ENCODE measurements around the gene MEIS1. TPM values are rescaled to one million over a fixed set of nuclear protein-coding genes. Genes with fewer than 3 reads are reported as not detected.
A peak's percentile ranks its signal among the peaks of the same experiment; 100 is the strongest.

The MEIS1 gene
- total RNA-seq, 1 experiment from 2014 or later, result 4.4 TPM

DNA sequence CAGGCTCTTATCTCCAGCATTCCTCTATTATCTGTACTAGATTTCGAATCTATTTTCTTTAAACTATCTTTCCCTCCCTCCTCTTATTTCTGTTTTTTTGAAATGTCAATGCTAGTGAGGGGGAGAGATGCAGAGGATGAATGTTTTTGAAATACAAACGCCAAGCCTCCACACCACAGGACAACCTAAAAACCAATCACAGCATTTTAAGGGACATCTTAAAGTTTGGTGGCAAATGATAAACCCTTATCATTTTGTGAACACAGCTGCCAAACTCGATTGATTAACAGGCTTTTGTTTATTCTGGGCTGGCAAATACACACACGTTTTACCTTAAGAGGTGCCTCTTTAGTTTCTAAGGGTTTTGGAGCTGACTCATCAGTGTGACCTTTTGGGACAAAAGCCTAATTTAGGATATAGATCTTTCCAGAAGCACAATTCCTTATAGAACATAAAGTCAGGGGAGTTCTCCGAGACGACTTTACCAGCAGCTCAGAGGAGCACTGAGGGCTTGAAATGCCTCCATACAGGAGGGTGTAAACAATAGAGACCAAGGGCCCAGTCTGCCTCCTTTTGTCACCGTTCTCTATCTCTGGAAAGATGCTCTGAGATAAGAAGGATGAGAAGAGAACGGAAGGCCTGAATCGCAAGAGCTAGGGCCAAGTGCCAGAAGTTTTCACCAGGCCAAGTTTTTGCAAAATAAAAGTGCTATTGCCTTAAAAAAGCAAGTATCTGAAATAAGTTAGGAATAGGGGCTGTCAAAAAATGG lies 4.2 kb upstream of the MEIS1 start:
- H3K4me3 Mint-ChIP-seq (ENCODE audit: unreplicated experiment), result no peak overlapping the region
- no peaks in the 10 kb centered on the region for H3K36me3 Mint-ChIP-seq (ENCODE audit: insufficient read depth, unreplicated experiment)
- no peaks in the 10 kb centered on the region for H3K9me3 Mint-ChIP-seq (ENCODE audit: unreplicated experiment)
- TF ChIP-seq, protein P1, sequence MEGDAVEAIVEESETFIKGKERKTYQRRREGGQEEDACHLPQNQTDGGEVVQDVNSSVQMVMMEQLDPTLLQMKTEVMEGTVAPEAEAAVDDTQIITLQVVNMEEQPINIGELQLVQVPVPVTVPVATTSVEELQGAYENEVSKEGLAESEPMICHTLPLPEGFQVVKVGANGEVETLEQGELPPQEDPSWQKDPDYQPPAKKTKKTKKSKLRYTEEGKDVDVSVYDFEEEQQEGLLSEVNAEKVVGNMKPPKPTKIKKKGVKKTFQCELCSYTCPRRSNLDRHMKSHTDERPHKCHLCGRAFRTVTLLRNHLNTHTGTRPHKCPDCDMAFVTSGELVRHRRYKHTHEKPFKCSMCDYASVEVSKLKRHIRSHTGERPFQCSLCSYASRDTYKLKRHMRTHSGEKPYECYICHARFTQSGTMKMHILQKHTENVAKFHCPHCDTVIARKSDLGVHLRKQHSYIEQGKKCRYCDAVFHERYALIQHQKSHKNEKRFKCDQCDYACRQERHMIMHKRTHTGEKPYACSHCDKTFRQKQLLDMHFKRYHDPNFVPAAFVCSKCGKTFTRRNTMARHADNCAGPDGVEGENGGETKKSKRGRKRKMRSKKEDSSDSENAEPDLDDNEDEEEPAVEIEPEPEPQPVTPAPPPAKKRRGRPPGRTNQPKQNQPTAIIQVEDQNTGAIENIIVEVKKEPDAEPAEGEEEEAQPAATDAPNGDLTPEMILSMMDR (IDR thresholded peaks at IDR 0.05; ENCODE audit: unreplicated experiment), result no peak
- BruUV-seq (replicated peaks), result no TSS peak
- peaks cover 5% of the 10 kb centered on the region for H3K27me3 Mint-ChIP-seq (ENCODE audit: insufficient read depth, unreplicated experiment)
- CTCF ChIA-PET, result interaction anchor here (0.5 to 1.8 kb wide), 7 partner anchors 410 to 792 kb away, joined by 3 to 8 read pairs (median 3); no protein-coding TSS in a partner anchor
- H3K27ac Mint-ChIP-seq (ENCODE audit: low read depth, unreplicated experiment), result no peak overlapping the region
- POLR2A ChIA-PET, result interaction anchor here (0.6 to 1.7 kb wide), 3 partner anchors 126 to 792 kb away, joined by 3 to 7 read pairs (median 4); no protein-coding TSS in a partner anchor
- H3K4me1 Mint-ChIP-seq (ENCODE audit: insufficient read depth, unreplicated experiment), result no peaks in the 10 kb centered on the region
- no peak for DNase-seq (ENCODE audit: unreplicated experiment)
- intact Hi-C loops (cut with micrococcal nuclease), result loop anchor here (5.0 kb wide), 2 partner anchors 413 to 1047 kb away; no protein-coding TSS in a partner anchor

DNA sequence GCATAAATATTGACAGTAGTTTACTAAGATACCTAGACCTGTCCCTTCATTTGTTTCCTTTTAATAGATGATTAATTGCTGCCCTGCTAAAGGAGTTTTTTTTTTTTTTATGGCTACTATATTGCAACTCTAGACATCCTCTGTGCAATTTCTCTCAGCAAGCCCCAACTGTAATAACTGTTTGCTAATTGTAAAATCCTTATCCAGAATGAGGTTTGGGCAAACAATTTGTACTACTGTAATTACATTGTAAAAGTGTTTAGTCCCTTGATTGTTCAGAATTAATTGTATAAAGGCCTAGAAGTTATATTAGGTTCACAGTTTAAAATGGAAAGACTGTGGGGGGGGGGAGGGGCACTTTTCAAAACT lies 3.7 kb upstream of the MEIS1 start:
- no TSS peak for BruUV-seq (replicated peaks)
- H3K4me3 Mint-ChIP-seq (ENCODE audit: unreplicated experiment), result no peak overlapping the region
- intact Hi-C loops (cut with micrococcal nuclease), result loop anchor here (5.0 kb wide), 2 partner anchors 414 to 1046 kb away; no protein-coding TSS in a partner anchor
- no peaks in the 10 kb centered on the region for H3K27me3 Mint-ChIP-seq (ENCODE audit: insufficient read depth, unreplicated experiment)
- H3K36me3 Mint-ChIP-seq (ENCODE audit: insufficient read depth, unreplicated experiment), result no peaks in the 10 kb centered on the region
- H3K27ac Mint-ChIP-seq (ENCODE audit: low read depth, unreplicated experiment), result no peak overlapping the region
- TF ChIP-seq, protein P1 (IDR thresholded peaks at IDR 0.05; ENCODE audit: unreplicated experiment), result no peak
- no peaks in the 10 kb centered on the region for H3K9me3 Mint-ChIP-seq (ENCODE audit: unreplicated experiment)
- no peak for DNase-seq (ENCODE audit: unreplicated experiment)
- no peaks in the 10 kb centered on the region for H3K4me1 Mint-ChIP-seq (ENCODE audit: insufficient read depth, unreplicated experiment)
- POLR2A ChIA-PET, result no interaction called here
- CTCF ChIA-PET, result no interaction called here

DNA sequence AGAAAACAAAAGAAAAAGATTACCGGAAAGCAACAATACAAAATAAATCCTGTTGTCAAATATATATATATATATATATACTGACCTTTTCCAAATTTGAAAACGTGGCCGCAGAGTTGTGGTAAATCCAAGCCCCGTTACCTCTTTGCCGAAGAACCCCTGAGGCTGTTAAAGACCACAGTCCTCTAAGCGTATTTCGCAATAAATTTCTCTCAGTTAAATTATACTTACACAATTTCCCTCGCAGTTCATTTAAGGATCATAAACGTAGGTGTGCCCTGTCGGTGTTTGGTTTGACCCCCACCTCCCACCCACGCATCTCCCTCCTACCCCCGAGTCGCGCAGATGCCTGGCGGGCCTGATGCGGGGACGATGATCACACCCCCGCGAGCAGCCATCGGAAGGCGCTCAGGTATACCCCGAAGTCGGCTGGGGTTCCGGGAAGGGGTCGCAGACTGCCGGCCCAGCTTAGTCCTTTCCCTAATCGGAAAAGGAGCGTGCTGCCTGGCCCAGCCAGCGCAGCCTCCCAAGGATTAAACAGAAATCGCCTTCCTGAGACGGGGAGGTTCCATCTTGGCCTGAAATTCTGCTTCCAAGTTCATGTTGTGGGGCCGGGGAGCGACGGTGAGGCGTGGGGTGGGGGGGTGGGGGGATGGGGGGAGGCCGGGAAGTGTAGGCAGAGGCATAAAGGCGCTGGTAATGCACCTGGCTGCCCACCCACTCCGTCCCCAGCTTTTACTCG lies 2.9 kb upstream of the MEIS1 start:
- ChIA-PET CTCF (interaction anchor here (0.6 to 1.7 kb wide), 3 partner anchors 19 to 1410 kb away, joined by 3 to 5 read pairs (median 4); no protein-coding TSS in a partner anchor), POLR2A (interaction anchor here (0.6 to 4.7 kb wide), 5 partner anchors 63 to 703 kb away, joined by 3 to 48 read pairs (median 3); no protein-coding TSS in a partner anchor)
- no peaks in the 10 kb centered on the region for H3K27me3 Mint-ChIP-seq (ENCODE audit: insufficient read depth, unreplicated experiment)
- no peak overlapping the region for H3K27ac Mint-ChIP-seq (ENCODE audit: low read depth, unreplicated experiment)
- TF ChIP-seq, protein P1 (IDR thresholded peaks at IDR 0.05; ENCODE audit: unreplicated experiment), result no peak
- no peaks in the 10 kb centered on the region for H3K4me1 Mint-ChIP-seq (ENCODE audit: insufficient read depth, unreplicated experiment)
- intact Hi-C loops (cut with micrococcal nuclease), result loop anchor here (2.0 to 5.0 kb wide), 3 partner anchors 415 to 1045 kb away; no protein-coding TSS in a partner anchor
- no peak for DNase-seq (ENCODE audit: unreplicated experiment)
- peak overlapping the region; percentile 84 for H3K4me3 Mint-ChIP-seq (ENCODE audit: unreplicated experiment)
- no TSS peak for BruUV-seq (replicated peaks)
- no peaks in the 10 kb centered on the region for H3K36me3 Mint-ChIP-seq (ENCODE audit: insufficient read depth, unreplicated experiment)
- H3K9me3 Mint-ChIP-seq (ENCODE audit: unreplicated experiment), result no peaks in the 10 kb centered on the region
